GM21381 (cell line): Measurements from ENCODE around the gene MOB1B.
"Not testable (repeated sequence)": the region's sequence is repeated elsewhere in the genome, so short reads cannot be mapped to it uniquely, and the experiment has no call there.

ENCODE experiments used
- ATAC-seq: cut with Tn5 transposase; IDR thresholded peaks from one replicate; pipeline ENCODE4 v1.9.1; 2021; ENCODE audit warnings: mild to moderate bottlenecking, moderate library complexity; ENCODE audit not compliant: unreplicated experiment

MOB1B gene

DNA sequence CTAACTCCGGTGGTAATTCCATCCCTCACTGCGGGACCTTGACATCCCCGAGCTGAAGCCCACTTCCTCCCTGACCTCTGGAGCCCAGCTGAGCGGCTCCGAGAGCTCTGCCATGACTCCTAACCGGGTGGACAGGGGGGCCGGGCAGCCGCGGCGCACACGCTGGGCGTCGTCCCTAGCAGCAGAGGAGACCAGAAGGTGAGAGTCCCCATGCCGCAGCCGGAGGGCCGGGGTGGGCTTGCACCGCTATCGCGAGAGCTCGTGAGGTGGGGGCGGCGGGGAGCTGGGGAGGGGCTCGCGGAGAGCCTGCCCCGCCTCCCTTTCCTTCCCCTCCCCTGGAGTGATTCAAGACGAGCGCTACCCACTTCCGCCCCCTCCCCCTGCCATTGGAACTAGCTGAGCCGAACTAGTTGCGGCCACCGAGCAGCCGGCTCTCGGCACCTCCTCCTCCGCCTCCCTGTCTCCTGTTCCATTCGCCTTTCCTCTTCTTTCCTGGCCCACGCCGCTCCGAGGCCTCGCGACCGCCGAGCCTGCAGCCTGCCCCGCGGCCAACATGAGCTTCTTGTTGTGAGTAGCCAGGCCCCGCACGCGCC is at the start of gene MOB1B:
TSS of gene MOB1B (plus strand) at position 386 of the 593 bp plus-strand sequence. CDS start at position 554, 168 bp downstream.
- ATAC-seq, result peak; percentile 94

- no peak for ATAC-seq
Observed at GRCh38 chr4:70855464-70855863, 46.7 kb upstream of the MOB1B start.

GRCh38 chr4:70858454-70858853 is 43.7 kb upstream of the MOB1B start:
- no peak for ATAC-seq

- ATAC-seq, result no peak
Observed at GRCh38 chr4:70859066-70859465, 43.1 kb upstream of the MOB1B start.

- ATAC-seq, result no peak
Observed at GRCh38 chr4:70863099-70863790, 38.9 kb upstream of the MOB1B start.

DNA sequence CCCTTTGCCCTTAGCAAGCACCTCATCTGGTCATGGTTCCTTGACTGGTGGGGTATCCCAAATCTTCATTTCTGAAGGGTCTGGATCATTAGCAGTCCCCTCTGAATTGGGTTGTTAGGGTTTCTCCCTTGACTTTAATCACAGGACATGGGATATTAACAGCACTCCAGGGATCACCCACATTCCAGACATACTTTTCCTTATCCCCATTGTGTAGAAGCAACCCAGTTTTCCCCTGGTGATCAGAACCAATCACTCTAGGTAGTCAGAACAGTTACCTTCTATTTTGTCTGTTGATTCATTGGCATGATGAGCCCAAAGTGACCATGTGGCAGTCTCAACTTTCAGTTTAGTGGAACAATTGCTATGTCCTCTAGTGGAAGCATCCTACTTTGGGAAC is 33.4 kb upstream of the MOB1B start:
- ATAC-seq, result no peak

DNA sequence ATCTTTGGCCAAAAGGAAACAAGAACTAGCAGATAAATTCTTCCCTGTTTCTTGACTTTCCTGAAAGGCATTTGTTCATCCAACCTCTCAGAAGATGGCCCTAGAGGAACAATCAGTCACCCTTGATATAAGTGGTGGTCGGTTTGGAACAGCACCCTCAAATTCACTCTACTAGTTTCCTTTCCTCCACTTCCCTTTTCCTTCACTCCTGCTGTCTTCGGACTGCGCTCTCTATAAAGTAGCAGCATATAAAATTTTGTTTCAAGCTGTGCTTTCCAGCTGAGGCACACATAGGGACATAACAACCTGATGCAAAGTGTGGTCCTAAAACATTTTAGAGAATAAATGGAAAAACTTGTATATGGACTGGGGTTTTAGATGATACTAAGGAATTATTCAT is 29.0 kb upstream of the MOB1B start:
- no peak for ATAC-seq

GRCh38 chr4:70874268-70875156 is 27.7 kb upstream of the MOB1B start:
- ATAC-seq, result peak; percentile 61

DNA sequence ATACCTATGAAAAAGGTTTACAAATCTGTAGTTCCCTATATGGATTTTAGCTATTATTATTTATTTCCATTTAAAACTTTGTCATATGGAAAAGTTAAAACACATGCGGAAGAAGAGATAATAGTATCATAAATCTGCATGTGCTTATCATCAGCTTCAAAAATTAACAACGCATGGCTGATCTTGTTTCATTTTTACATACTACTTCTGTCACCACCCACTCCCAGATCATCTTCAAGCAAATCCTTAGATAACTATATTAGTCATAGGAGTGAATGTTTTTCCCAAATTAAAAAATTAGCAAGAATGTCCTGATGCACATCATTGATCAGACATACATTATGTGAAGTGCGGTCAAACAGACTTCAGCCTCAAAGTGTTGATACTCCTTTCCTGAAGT is 24.6 kb upstream of the MOB1B start:
- no peak for ATAC-seq

- ATAC-seq, result no peak
Observed at GRCh38 chr4:70880739-70881138, 21.4 kb upstream of the MOB1B start.

DNA sequence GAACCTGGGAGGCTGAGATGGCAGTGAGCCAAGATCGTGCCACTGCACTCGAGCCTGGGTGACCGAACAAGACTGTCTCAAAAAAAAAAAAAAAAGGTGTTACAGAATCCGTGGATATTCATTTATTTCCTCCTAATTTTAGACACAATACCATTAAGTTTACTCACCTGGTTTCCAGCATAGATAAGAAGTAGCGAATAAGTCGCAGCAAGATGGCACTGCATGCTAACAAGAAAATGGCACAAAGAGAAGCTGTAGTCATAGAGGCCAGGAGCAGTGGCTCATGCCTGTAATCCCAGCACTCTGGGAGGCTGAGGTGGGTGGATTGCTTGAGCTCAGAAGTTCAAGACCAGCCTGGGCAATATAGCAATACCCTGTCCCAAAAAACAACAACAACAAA is 17.0 kb upstream of the MOB1B start:
- no peak for ATAC-seq

GRCh38 chr4:70892086-70892769 is 9.9 kb upstream of the MOB1B start:
- no peak for ATAC-seq

- ATAC-seq, result no peak
Observed at GRCh38 chr4:70893790-70894189, 8.4 kb upstream of the MOB1B start.

DNA sequence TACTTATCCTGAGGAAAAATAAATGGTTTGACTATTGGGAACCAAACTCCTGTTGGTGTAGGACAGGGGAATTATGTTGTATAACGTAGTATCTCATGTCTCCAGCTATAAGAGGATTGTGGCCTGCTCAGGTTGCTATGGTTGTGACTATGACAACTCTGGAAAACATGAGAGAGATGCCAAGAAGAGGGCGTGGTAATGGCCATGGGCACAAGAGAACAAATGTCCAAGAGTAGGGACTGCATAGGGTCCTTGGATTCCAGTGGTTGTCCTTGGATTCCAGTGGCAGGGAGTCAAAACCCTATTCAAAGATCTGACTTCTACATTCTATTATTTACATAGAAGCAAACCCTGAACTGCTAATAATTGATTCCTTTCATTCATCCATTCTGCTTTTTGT is 6.8 kb upstream of the MOB1B start:
- ATAC-seq, result no peak

- ATAC-seq, result no peak
Observed at GRCh38 chr4:70895811-70896491, 6.2 kb upstream of the MOB1B start.

DNA sequence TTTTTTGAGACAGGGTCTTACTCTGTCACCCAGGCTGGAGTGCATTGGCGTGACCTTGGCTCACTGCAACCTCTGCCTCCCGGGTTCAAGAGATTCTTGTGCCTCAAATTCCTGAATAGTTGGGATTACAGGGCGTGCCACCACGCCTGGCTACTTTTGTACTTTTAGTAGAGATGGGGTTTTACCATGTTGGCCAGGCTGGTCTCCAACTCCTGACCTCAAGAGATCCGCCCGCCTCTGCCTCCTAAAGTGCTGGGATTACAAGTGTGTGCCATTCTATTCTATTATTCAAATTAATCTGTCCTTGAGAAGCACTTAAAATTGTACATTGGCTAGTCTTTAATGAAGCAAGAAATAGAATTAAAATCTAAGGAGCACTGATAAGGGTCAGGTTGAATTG is 3.6 kb upstream of the MOB1B start:
- not testable (repeated sequence) for ATAC-seq

DNA sequence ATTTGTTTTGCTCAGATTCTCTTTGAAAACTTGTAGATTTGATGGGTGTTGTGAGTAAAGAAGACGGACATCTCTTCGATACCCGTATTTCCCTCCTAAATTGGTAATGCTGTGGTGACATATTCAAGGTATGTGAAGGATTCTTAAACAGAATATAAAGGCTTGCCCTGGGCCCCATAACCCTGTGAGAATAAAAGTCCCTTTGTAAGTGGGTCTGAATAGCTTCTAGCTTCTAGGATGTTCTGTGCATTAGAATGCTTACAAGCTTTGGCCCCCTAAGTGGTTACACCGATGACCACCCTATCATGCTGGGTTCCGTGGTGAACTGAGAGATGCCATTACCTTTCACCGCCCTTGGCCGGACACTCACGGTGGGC is 574 bp upstream of the MOB1B start:
- no peak for ATAC-seq

- ATAC-seq, result peak; percentile 44
Observed at GRCh38 chr4:70902577-70903290, 565 bp downstream of the MOB1B start.

DNA sequence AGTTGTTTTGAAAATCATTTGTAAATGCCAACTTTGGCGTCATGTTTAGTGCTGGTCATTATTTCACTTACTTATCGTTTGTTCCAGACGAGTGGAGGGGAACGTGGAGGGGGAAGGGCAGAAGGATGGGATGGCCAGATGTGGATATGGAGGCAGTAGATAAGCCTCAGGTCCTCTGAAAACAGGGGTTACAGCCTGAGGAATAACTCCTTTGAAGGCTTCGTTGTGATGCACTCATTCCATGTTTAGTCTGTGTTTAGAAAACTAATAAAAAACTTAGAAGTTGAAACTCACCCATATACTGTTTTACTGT is 1.1 kb downstream of the MOB1B start:
- ATAC-seq, result no peak

DNA sequence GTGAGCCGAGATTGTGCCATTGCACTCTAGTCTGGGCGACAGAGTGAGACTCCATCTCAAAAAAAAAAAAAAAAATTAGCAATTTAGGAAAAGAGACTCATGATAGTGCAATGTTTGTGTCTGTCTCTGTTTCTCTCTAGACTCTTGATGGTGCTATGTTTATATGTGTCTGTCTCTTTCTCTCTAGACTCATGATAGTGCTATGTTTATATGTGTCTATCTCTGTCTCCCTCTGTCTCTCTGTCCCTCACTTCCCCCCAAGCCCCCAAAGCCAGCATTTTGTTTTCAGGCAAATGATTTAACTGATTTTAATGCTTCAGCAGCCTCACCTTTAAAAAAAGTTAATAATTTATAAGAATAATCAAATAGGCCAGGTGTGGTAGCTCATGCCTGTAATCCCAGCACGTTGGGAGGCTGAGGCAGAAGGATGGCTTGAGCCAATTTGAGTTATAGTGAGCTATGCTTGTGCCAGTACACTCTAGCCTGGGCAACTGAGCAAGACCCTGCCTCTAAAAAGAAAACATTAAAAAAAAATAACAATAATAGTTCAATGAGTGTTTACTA is 6.9 kb downstream of the MOB1B start:
- no peak for ATAC-seq
